NCI-H345 treated with DMSO at 0.1 percent for 48 hours (cell line): ENCODE results near the gene TBPL2.
"Not testable (repeated sequence)": the region's sequence is repeated elsewhere in the genome, so short reads cannot be mapped to it uniquely, and the experiment has no call there.

Source experiments
- DNase-seq: peaks from one replicate; lab custom pipeline; 2025; ENCODE audit not compliant: unreplicated experiment; lab: John Stamatoyannopoulos, UW

The TBPL2 gene

DNA sequence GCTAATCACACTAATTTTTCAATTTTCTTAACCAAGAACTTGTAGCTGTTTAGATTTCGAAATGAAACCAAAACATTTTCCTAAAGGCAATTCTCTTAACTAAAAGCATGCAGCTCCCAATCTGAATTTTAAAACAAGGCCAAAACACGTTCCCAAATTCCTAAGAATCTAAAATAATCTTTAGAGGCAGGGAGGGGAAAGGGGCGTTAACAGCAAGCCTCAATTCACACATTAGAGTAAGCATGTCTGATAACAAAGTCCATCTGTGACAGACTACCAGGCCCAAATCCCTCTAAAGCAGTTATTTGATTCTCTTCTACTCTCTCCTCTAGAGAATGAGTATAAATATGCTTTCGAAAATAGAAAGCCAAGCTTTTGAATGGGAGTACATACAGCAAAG lies 29.5 kb downstream of the TBPL2 start:
- DNase-seq = no peak

DNA sequence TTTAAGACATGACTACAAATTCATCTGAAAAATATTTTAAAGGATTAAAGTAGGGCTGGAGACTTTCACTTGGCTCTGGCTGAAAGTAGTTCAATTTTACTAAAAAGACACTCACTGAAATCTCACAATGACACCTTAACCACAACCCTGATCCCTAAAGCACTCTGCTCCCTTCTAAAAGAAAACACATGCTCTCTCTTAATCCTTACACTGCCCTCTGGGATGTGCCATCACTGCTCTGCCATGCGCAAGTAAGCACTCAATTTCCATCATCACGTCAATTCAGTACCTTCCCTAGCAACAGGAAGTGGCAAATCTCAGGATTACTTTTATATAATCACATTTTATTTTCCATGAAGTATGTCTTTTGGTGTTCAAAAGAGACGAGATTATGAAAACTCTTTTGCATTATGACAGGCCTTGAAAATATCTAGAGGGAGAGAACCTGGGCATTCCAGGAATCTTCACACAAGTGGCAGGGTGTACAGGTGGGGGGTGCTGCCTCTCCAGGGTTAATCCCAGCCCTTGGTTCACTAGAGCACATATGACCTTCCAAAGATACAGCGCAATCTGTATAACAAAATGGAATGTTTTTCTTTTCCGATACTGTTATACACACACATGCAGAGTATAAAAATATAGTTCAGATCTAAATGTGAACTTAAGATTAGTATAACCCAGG lies 36.1 kb downstream of the TBPL2 start:
- no peak for DNase-seq

GRCh38 chr14:55401751-55402150 lies 38.7 kb downstream of the TBPL2 start:
- DNase-seq = no peak

GRCh38 chr14:55399852-55400251 lies 40.6 kb downstream of the TBPL2 start:
- DNase-seq = no peak

DNA sequence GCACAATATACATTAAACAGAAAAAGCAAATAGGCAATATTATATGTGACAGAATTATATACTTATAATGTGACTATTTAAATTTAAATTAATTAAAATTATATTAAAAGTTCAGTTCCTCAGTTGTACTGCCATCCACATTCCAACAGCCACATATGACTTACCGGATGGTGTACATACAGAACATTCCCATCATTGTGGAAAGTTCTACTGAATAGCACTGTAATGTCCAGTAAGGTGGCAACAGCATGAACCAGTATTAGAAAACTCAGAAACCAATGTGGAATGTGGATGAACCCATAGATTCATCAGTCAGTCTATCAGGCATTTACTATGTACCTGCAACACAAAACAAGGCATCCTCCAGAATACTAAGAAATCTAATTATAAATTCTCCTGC lies 41.2 kb downstream of the TBPL2 start:
- no peak for DNase-seq

DNA sequence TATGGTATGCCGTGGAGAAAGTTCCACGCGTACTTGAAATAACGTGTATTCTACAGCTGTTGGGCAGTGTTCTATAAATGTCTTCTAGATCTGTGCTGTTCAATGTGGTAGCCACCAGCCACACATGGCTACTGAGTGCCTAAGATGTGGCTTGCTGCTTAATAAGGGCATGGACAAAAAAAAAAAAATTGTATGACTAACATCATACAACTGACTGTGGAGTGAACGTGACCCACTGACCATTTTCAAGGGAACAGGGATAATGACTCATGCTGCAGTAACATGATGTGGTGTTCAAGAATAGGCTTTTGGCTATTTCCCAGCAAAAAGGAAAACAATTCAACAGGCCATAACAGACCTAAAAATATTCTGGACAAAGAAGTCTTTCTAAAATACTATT lies 41.7 kb downstream of the TBPL2 start:
- no peak for DNase-seq

DNA sequence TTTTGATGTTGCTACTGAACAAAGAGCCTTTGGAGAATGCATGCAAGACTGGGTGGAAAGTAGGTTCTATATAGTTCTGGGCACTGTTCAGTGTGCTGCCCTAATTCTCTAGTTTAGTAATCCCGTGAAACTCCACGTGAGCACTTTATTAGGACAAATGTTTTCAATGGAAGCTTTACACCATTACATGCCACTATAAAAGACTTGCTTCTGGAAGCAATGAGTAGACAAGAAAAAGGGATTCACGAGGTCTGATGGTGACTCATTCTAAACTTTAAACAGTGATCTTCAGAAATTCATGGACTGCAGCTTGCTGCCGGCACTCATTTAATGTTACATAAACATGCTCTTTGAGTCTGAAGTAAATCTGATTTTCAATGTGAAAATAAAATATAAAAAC lies 51.1 kb downstream of the TBPL2 start:
- DNase-seq = no peak

DNA sequence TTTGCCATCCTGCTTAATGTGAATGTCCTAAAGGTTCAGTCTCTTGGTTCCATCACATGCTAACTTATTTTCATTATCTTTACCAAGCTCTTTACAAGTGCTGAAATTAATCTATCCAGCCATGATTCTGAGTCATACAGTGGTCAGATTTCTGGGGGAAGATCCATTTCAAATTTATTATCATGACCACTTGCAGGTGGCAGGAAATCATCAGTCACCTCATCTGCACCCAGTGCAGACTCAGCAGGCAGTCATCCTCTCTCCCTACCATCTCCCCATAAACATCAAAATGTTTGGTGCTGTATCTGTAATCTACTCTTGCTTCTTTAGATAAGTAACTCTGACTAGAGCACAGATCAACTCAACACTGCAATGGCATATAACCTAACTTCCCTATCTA lies 52.3 kb downstream of the TBPL2 start:
- DNase-seq = no peak

- no peak for DNase-seq
These were observed 53.3 kb downstream of the TBPL2 start for GRCh38 chr14:55387121-55387520.

GRCh38 chr14:55386037-55386808 lies 54.2 kb downstream of the TBPL2 start:
- no peak for DNase-seq

GRCh38 chr14:55384536-55384935 lies 55.9 kb downstream of the TBPL2 start:
- no peak for DNase-seq

- no peak for DNase-seq
These were observed 56.8 kb downstream of the TBPL2 start for GRCh38 chr14:55383541-55384140.

GRCh38 chr14:55383056-55383466 lies 57.4 kb downstream of the TBPL2 start:
- not testable (repeated sequence) for DNase-seq

- DNase-seq = no peak
These were observed 57.9 kb downstream of the TBPL2 start for GRCh38 chr14:55382483-55382882.

DNA sequence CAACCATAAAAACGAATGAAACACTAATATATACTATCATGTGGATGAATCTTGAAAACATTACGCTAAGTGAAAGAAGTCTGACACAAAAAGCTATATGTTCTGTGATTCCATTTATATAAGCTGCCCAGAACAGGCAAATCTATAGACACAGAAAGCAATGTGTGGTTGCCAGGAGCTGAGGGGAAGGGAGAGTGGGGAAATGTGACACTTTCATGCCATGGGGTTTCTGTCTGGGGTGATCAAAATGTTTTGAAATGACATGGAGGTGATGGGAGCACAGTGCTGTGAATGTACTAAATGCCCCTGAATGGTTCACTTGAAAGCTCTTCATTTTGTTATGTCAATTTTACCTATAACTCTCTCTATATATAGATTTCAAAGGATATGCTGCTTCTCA lies 58.9 kb downstream of the TBPL2 start:
- DNase-seq = no peak

DNA sequence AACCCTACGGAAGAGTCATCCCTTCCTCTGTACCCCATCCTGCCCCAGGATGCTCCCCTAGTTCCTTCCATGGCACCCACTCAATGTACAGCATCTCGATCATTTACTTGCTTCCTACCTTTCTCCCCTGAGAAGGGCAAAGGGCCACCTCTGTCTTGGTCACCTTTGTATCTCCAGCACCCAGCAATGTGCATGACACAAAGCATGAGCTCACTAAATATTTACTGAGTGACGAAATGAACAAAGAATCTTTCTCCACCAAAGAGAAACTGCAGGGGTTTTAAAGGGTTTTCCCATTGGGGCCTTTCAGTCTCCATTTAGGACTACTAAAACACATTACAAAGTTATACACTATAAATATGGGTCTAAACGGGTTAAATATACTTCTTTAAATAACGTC lies 59.4 kb downstream of the TBPL2 start:
- no peak for DNase-seq

DNA sequence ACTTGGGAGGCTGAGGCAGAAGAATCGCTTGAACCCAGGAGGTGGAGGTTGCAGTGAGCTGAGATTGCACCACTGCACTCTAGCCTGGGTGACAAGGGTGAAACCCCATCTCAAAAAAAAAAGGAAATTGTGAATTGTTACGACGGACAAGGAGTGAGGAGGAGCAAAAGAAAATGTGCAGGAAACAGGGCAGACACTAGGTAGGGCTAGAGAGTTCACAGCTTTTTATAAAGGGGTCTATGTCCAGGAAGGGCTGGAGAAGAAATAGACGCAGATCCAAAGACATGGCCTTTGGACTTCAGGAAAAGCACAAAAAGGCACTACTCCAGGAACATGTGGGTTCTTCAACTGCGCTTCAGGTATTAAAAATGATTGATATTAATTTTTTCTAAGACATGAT lies 63.2 kb downstream of the TBPL2 start:
- no peak for DNase-seq

DNA sequence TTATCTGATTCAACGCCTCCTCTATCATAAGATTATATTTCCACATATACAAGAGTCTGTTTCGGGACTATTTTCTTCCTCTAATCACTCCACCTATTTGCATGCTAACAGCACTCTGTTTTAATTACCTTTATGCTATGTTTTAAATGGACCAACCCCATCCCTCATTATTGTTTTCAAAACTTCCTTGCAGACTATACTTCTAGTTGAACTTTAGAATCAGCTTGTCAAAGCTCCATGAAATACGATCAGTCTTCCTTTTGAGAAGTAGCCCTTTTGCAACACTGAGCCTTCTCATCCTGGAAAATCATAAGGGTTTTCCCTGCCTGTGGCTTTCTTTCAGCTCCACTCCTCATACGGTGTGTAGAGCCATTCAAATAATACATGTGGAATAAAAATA lies 65.6 kb downstream of the TBPL2 start:
- no peak for DNase-seq

- no peak for DNase-seq
These were observed 66.4 kb downstream of the TBPL2 start for GRCh38 chr14:55373784-55374705.

DNA sequence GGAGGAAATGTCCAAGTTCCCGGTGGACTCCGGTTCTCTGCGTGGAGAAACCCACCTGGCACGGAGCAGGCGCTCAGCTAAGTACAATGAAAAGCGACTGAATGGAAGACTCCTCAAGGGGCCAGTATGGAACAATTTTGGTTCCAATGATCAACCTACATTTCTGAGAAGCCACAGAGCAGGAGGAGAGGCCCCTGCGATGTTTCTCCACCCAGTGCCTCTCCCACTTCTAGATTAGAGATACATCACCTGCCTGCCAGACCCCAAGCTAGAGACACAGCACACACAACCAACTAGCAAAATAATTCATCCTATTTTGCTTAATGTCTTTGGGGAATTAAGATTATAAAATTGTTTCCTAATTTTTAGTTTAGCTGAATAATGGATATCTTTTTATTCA lies 67.6 kb downstream of the TBPL2 start:
- no peak for DNase-seq

- DNase-seq = no peak
These were observed 68.0 kb downstream of the TBPL2 start for GRCh38 chr14:55372423-55372822.
